HG02938 (cell line): ENCODE results near the gene LRTM1.

ENCODE experiments used
- ATAC-seq: cut with Tn5 transposase; IDR thresholded peaks from one replicate; pipeline ENCODE4 v1.9.1; 2021; ENCODE audit warnings: mild to moderate bottlenecking, moderate library complexity; ENCODE audit not compliant: unreplicated experiment

Gene LRTM1

GRCh38 chr3:54897028-54897711 lies 30.7 kb downstream of the LRTM1 start:
- no peak for ATAC-seq

GRCh38 chr3:54895613-54896012 lies 32.2 kb downstream of the LRTM1 start:
- ATAC-seq = no peak

- ATAC-seq = no peak
Observed at GRCh38 chr3:54892168-54892567, 35.7 kb downstream of the LRTM1 start.

GRCh38 chr3:54891540-54891897 lies 36.3 kb downstream of the LRTM1 start:
- ATAC-seq = no peak

GRCh38 chr3:54889731-54890130 lies 38.1 kb downstream of the LRTM1 start:
- no peak for ATAC-seq

- no peak for ATAC-seq
Observed at GRCh38 chr3:54888873-54889272, 39.0 kb downstream of the LRTM1 start.

GRCh38 chr3:54888162-54888561 lies 39.7 kb downstream of the LRTM1 start:
- ATAC-seq = no peak

GRCh38 chr3:54882129-54882833 lies 45.6 kb downstream of the LRTM1 start:
- ATAC-seq = no peak

- ATAC-seq = no peak
Observed at GRCh38 chr3:54878145-54878544, 49.7 kb downstream of the LRTM1 start.

- no peak for ATAC-seq
Observed at GRCh38 chr3:54877730-54878129, 50.1 kb downstream of the LRTM1 start.

- no peak for ATAC-seq
Observed at GRCh38 chr3:54876694-54877093, 51.2 kb downstream of the LRTM1 start.

GRCh38 chr3:54875596-54876268 lies 52.1 kb downstream of the LRTM1 start:
- no peak for ATAC-seq

- ATAC-seq = no peak
Observed at GRCh38 chr3:54874816-54875556, 52.9 kb downstream of the LRTM1 start.

- ATAC-seq = no peak
Observed at GRCh38 chr3:54873059-54874010, 54.5 kb downstream of the LRTM1 start.

- no peak for ATAC-seq
Observed at GRCh38 chr3:54871867-54872266, 56.0 kb downstream of the LRTM1 start.

GRCh38 chr3:54870423-54870822 lies 57.4 kb downstream of the LRTM1 start:
- no peak for ATAC-seq
